D721Med (cell line): ENCODE data around the gene MIOX.

Source experiments
- DNase-seq: peaks from one replicate; pipeline ENCODE4 v3.0.0; 2011; ENCODE audit warnings: low spot score; ENCODE audit not compliant: insufficient read length
- FAIRE-seq: peaks from 2 replicates; lab custom pipeline; 2011; peaks lifted over from hg19 to GRCh38; lab: Jason Lieb, UNC
- CTCF ChIP-seq: IDR thresholded peaks from 2 replicates; pipeline ENCODE4 v1.5.1; 2012; ENCODE audit warnings: mild to moderate bottlenecking, control low read depth; ENCODE audit not compliant: insufficient read depth; ENCODE audit errors: missing control alignments

MIOX gene

GRCh38 chr22:50525104-50525857, 38.6 kb downstream of the MIOX start, which contains the start of gene SCO2:
SCO2 (minus strand) TSS chr22:50525598; CDS start chr22:50524411, 1,187 bp downstream.
- no peak for FAIRE-seq
- TF ChIP-seq CTCF, result peak; percentile 41
- peak; percentile 88 for DNase-seq

- no peak for TF ChIP-seq CTCF
Measured at GRCh38 chr22:50525858-50526107, 39.1 kb downstream of the MIOX start.

GRCh38 chr22:50526108-50526833, 39.6 kb downstream of the MIOX start:
- TF ChIP-seq CTCF, result peak; percentile 37
- FAIRE-seq, result no peak
- no peak for DNase-seq

More at GRCh38 chr22:50525858-50526107, 39.1 kb downstream of the MIOX start:
- no peak for FAIRE-seq
- no peak for DNase-seq

GRCh38 chr22:50526834-50527801, 40.5 kb downstream of the MIOX start:
- peak; percentile 56 for DNase-seq
- no peak for TF ChIP-seq CTCF
- no peak for FAIRE-seq

- FAIRE-seq (no peak), DNase-seq (no peak)
Measured at GRCh38 chr22:50527921-50528681, 41.4 kb downstream of the MIOX start.

More at GRCh38 chr22:50527921-50528681, 41.4 kb downstream of the MIOX start:
- TF ChIP-seq CTCF, result no peak
